H1 (cell line): ENCODE results near the gene NLRP8.
"Not testable (repeated sequence)": the region's sequence is repeated elsewhere in the genome, so short reads cannot be mapped to it uniquely, and the experiment has no call there.

Experiments used
- EZH2 ChIP-seq: fragments of 200-600 bp; sonication (generic); IDR thresholded peaks from 2 replicates; pipeline ENCODE4 v1.7.1; 2012; ENCODE audit warnings: low read depth, mild to moderate bottlenecking, moderate library complexity, low read length, inconsistent platforms; ENCODE audit not compliant: severe bottlenecking
- POLR2AphosphoS5 ChIP-seq: IDR thresholded peaks from 2 replicates; pipeline ENCODE4 v1.6.1; 2011; ENCODE audit warnings: low read depth, low read length
- TF ChIP-seq, protein P1 (sequence below), 3 experiments: IDR thresholded peaks; 1 replicate in 2 of 3; 2 replicates in 1 of 3; pipeline versions ENCODE4 v1.5.1 to v1.6.1; 2011; ENCODE audit warnings: low read length in 3 of 3, mild to moderate bottlenecking in 3 of 3, inconsistent platforms in 2 of 3, low read depth in 1 of 3, moderate library complexity in 1 of 3; ENCODE audit not compliant: insufficient read depth in 1 of 3; ENCODE audit errors: control extremely low read depth in 1 of 3

DNA sequence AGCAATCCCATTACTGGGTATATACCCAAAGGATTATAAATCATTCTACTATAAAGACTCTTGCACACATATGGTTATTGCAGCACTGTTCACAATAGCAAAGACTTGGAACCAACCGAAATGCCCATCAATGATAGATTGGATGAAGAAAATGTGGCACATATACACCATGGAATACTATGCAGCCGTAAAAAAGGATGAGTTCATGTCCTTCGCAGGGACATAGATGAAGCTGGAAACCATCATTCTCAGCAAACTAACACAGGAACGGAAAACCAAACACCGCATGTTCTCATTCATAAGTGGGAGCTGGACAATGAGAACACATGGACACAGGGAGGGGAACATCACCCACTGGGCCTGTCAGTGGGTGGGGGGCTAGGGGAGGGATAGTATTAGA lies 18.4 kb upstream of the NLRP8 start:
- TF ChIP-seq, protein P1, sequence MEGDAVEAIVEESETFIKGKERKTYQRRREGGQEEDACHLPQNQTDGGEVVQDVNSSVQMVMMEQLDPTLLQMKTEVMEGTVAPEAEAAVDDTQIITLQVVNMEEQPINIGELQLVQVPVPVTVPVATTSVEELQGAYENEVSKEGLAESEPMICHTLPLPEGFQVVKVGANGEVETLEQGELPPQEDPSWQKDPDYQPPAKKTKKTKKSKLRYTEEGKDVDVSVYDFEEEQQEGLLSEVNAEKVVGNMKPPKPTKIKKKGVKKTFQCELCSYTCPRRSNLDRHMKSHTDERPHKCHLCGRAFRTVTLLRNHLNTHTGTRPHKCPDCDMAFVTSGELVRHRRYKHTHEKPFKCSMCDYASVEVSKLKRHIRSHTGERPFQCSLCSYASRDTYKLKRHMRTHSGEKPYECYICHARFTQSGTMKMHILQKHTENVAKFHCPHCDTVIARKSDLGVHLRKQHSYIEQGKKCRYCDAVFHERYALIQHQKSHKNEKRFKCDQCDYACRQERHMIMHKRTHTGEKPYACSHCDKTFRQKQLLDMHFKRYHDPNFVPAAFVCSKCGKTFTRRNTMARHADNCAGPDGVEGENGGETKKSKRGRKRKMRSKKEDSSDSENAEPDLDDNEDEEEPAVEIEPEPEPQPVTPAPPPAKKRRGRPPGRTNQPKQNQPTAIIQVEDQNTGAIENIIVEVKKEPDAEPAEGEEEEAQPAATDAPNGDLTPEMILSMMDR (IDR thresholded peaks at IDR 0.05; ENCODE audit: control extremely low read depth in 1 of 3, insufficient read depth in 1 of 3, low read depth in 1 of 3, low read length in 3 of 3) = not testable (repeated sequence)
- TF ChIP-seq POLR2AphosphoS5, EZH2: not testable (repeated sequence)
